Measurements from ENCODE around the gene EEFSEC. TPM values are rescaled to one million over a fixed set of nuclear protein-coding genes. Genes with fewer than 3 reads are reported as not detected.

The EEFSEC gene
- total RNA-seq, 2 donors from 2014 or later: 12.9 to 13.0 TPM

- no peak for DNase-seq (ENCODE audit: low spot score)
- intact Hi-C loops (cut with DNase I): no loop called here
These were observed 232.0 kb downstream of the EEFSEC start for GRCh38 chr3:128385080-128385832.

DNA sequence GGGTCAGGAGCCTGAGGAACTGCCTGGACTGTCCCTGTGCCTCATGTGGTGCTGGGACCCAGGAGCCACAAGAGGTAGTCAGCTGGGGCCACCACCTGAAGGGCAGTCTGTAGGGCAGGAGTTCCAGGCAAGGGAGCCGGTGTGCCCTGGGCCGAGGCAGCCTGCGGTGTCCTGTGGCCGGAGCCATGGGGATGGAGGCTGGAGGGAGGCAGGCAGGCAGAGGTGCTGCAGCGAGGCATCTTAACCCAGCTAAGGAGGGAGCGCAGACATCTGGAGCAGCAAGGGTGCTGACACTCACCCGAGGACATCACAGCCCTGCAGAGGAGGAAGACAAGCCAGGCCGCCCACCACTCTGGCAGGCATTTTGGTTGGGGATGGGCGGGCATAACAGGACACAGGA, 235.7 kb downstream of the EEFSEC start:
- DNase-seq (ENCODE audit: low spot score): no peak
- intact Hi-C loops (cut with DNase I): no loop called here

DNA sequence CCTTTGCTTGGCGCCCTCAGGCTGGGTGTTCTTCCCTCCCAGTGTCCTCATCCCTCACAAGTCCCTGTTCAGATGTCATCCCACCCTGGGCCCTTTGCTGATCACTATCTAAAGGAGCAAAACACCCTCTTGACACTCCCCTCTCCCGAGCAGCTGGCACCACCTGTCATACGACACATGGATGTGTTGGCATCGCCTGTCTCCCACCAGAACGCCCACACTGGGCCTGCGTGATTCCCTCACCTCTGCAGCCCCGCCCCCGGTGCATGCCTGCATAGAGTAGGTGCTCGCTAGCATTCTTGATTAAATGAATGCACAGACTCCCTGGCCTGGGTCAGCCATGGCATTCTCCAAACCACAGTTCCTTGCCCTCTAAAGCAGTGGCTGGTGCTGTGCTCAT, 237.6 kb downstream of the EEFSEC start:
- no peak for DNase-seq (ENCODE audit: low spot score)
- intact Hi-C loops (cut with DNase I): no loop called here

DNA sequence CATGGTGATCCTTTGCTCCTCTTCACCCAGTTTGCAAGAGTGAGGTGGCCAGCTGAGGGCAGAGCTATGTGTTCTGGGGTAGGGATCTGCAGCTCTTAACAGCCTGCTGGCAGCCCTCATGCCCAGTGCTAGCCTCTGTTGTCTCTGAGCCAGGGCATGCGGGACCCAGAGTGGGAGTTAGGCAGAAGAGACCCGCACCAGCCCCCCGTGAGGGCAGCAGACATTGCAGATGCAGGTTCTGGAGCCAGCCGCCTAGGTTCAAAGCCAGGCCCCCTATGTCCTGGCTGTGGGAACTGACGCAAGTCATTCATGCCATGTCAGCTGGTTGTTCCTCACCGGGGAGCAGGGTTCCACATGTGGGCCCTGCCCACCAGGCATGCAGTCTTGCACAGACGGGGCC, 238.7 kb downstream of the EEFSEC start:
- intact Hi-C loops (cut with DNase I): no loop called here

DNA sequence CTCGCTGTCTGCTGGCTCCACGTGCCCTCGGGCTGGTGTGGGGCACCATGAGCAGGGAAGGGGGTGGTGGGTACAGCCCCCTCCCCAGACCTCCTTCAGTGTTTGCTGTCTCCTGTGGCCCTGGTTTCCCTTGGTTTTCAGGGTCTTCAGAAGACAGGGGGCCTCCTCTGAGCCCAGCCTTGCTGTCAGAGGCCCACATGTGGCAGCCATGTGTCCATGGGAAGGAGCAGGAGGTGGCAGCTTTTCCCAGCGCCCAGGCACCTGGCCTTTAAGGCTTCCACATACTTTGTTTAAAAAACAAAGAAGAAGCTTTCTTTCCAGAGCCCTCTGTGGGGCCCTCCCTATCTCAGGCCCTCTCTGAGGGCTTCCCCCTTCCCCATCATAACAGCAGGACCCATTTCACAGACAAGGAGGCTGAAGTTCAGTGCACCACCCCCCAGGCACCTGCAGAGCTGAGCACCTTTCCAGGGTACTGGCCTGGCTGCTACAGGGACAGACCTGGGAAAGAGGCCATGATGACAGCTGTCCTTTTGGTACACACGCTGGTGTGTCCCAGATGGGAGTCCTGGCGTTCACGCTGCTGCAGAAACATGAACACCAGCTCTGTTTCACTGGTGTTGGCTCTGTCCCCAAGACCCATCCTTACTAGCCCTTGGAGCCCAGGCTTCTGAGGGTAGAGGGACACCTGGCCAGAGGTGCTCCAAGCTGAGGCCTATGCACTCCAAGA, 239.7 kb downstream of the EEFSEC start:
- intact Hi-C loops (cut with DNase I): no loop called here
- DNase-seq (ENCODE audit: low spot score): no peak

More for the DNA sequence above, 238.7 kb downstream of the EEFSEC start:
- no peak for DNase-seq (ENCODE audit: low spot score)

DNA sequence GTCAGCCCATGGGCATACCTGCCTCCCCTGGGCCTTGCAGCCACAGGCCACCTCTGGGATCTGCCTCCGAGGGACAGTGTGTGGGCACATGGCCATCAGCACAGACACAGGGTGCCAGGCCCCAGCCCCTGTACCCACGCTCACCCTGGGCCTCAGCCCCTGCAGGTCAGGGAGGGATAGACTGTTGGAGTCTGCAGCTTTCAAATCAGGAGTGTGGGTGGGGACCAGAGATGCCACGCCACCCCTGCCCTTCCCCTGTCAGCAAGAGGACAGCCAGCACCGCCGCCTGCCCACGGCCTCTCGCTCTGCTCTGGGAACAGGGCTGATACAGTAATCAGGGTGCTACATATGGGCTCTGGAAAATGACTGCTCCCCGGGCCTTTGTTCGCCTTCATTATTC, 240.8 kb downstream of the EEFSEC start:
- intact Hi-C loops (cut with DNase I): no loop called here
- DNase-seq (ENCODE audit: low spot score): no peak

GRCh38 chr3:128395046-128395445, 241.8 kb downstream of the EEFSEC start:
- DNase-seq (ENCODE audit: low spot score): no peak
- intact Hi-C loops (cut with DNase I): no loop called here

DNA sequence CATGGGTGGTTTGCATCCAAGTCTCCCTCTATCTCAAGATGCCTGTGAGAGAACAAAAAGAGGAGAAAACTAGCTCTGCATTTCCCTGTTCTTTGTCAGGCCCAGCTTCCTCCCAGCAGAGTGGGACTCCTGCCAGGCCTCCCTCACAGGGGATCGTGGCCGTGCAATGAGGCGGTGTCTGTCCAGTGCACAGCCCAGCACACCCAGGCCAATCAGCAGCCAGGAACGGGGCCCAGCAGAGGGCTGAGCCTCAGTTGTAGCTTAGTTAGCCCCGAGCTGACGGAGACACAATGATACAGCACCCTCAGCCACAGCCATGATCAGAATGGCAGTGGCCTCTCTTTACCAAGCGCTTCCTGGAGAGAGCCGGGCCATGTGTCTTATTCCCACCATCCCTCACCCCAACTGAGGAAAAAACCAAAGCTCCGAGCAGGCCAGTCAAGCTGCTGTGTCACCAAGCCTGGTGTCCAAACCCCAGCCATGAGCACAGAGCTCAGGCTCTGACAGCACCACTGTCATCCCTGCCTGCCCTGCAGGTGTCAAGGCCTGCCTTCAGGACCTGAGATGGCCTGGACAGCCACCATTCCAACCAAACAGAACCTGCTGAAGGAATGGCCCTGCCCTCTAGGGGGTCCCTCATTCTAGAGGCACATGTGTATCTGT, 242.3 kb downstream of the EEFSEC start:
- intact Hi-C loops (cut with DNase I): no loop called here
- DNase-seq (ENCODE audit: low spot score): peak; percentile 90

- DNase-seq (ENCODE audit: low spot score): no peak
- intact Hi-C loops (cut with DNase I): no loop called here
These were observed 244.2 kb downstream of the EEFSEC start for GRCh38 chr3:128397484-128397883.

GRCh38 chr3:128398586-128398985, 245.3 kb downstream of the EEFSEC start:
- DNase-seq (ENCODE audit: low spot score): no peak
- intact Hi-C loops (cut with DNase I): no loop called here

DNA sequence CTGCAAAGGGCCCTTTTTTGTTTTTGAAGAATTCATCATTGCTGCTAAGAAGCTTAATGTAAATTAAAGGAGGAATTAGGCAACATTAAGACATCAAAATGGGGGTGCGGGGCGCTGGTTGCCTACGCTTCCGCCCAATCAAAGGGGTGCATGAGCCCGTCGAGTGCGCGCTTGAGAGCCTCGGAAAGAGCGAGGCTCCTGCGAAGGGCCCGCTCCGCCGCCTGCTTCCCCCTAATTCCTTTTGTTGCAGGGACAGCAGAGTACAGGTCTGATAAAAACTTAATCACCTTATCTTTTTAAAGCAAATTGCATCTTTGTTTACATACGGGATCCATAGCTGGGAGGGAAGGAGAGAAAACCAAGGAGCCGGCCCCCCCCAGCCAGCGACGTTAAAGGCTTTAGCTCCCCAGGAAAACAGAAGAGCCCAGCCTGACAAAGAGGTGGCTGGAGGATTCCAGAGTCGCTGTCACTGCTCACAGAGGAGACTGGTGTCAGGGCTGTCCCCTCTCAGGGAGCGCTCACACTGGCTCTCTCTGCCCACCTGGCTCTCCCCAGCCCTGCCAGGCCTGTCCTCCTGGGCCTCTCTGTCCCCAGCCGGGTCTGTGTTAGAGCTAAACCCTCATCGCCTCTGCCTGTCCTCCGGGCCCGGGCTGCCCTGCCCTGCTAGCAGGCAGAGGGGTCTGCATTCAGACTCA, 246.1 kb downstream of the EEFSEC start:
- no peak for DNase-seq (ENCODE audit: low spot score)

DNA sequence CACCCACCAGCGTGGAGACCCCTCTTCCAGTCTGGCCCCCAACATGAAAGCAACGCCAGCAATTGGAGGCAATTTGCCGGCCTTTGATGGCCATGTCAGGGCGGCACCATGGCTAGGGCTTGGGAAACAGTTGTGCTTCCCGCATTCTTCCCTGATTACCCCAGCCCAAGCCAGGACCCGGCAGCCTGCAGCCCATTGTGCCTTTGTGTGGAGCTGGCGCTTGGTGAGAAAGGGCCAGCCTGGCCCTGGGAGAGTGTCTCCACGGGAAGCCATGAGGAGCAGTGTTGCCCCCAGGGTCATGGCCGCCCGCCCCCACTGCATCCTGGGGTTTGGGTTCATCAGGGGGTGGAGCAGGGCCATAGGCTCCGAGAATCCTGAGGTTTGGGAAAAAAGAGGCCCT, 247.4 kb downstream of the EEFSEC start:
- no peak for DNase-seq (ENCODE audit: low spot score)
- intact Hi-C loops (cut with DNase I): no loop called here

More for the DNA sequence above, 246.1 kb downstream of the EEFSEC start:
- intact Hi-C loops (cut with DNase I): no loop called here

GRCh38 chr3:128402319-128402718, 249.0 kb downstream of the EEFSEC start:
- intact Hi-C loops (cut with DNase I): no loop called here

DNA sequence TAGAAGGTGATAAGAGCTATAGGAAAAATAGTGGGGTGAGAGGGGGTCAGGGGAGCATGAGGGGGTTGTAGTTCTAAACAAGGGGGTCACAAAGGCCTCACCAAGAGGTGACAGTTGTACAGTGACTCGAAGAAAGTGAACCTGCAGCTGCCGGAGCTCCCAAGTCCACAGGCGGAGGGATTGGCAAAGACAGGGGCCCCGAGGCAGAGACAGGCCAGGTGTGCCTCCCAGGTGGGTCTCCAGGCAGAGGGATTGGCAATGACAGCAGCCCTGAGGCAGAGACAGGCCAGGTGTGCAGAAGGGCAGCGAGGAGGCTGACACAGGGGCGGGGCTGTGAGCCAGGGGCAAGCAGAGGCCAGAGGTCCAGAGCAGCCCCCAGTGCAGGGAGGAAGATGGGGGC, 249.7 kb downstream of the EEFSEC start:
- intact Hi-C loops (cut with DNase I): no loop called here

More at GRCh38 chr3:128402319-128402718, 249.0 kb downstream of the EEFSEC start:
- DNase-seq (ENCODE audit: low spot score): no peak

DNA sequence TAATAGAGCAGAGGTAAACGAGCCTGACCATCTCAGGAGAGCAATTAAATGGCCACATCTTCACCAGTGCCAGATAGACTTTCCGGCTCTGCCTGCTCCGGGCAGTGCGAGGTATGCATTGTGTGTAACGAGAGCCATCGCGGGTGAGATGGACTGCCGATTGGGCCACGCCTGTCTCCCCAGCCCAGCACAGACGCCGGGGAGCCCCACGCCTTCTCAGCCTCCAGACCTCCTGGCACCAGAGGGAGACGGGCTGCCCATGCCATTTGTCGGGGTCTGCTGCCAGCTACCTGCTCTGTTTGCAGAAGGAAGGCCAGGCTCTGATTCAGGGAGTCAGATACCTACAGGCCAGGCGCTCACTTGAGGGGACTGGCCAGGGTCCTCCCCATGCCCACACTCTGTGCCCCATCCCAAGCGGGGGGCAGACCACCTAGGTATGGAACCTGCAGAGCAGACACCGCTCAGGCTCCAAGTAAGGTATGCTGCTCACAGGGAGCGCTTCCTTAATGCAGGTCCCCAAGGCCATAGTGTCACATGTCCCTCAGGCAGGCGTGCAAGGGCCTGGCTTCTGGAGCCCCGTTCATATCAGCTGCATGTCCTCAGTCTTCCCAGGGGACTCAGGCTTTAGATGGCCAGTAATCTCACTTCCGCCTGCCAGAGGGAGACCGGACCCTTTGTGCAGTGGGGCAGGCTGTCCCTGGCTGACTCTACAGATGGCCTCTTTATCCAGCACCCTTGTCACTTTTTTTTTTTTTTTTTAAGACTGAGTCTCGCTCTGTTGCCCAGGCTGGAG, 251.2 kb downstream of the EEFSEC start:
- no peak for DNase-seq (ENCODE audit: low spot score)
- intact Hi-C loops (cut with DNase I): no loop called here

More for the DNA sequence above, 249.7 kb downstream of the EEFSEC start:
- no peak for DNase-seq (ENCODE audit: low spot score)

GRCh38 chr3:128405554-128406277, 252.4 kb downstream of the EEFSEC start:
- intact Hi-C loops (cut with DNase I): no loop called here
- DNase-seq (ENCODE audit: low spot score): no peak

DNA sequence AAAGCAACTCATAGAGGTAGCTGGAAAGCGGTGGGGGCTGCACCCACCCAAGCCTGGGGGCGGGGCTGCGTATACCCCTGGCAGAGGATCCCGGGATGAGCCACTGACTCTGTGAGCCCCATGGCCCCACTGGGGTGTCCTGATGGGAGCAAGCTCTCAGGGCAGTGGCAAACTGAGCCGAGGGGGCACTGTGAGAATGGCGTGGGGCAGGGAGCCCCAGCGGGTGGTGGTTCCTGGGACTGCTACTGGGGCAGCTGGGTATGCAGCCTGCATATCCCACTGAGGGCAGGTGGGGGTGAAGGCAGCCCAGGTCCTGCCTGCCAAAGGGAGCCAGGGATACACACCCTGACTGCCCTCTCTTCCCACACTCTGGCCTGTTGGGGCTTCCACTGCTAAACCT, 254.0 kb downstream of the EEFSEC start:
- DNase-seq (ENCODE audit: low spot score): no peak
- intact Hi-C loops (cut with DNase I): no loop called here

DNA sequence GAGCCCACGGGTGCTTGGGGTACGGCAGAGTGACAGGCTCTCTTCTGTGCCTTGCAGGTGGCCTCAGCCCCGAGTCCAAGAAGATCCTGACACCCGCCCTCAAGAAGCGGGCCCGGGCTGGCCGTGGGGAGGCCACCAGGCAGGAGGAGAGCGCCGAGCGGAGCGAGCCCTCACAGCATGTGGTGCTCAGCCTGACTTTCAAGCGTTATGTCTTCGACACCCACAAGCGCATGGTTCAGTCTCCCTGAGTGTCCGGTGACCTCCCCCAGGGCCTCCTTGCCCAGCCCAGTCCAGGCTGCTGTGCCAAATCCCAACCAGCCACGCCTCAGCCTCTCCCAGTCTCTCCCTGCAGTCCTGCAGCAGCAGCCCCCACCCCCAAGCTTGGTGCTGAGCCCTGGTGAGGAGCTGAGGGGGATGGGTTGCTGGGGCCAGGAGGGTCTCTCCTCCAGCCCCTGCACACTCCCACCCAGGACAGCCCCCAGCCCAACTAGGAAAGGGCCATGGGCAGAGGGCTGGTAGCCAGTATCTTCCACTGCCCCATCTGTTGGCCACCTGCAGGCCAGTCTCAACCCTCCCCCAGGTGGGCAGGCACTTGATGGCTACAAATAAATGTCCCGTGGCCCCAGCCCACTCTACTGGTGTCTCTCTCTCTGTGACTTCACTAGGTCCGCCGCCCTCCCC, 254.9 kb downstream of the EEFSEC start:
- intact Hi-C loops (cut with DNase I): no loop called here
- no peak for DNase-seq (ENCODE audit: low spot score)
